BLaER1 (cell line): ENCODE measurements around the gene SERPINA4.

Source experiments
- H3K27ac ChIP-seq: shearing (Covaris generic); formaldehyde crosslinking; 2 replicates; pipeline ENCODE4 v1.8.1; 2022
- H3K27me3 ChIP-seq: shearing (Covaris generic); formaldehyde crosslinking; 2 replicates; pipeline ENCODE4 v1.8.1; 2022
- H3K36me3 ChIP-seq: shearing (Covaris generic); formaldehyde crosslinking; 2 replicates; pipeline ENCODE4 v1.8.1; 2022
- H3K4me1 ChIP-seq: shearing (Covaris generic); formaldehyde crosslinking; 2 replicates; pipeline ENCODE4 v1.8.1; 2022
- H3K4me2 ChIP-seq: shearing (Covaris generic); formaldehyde crosslinking; 2 replicates; pipeline ENCODE4 v1.8.1; 2022
- H3K4me3 ChIP-seq: shearing (Covaris generic); formaldehyde crosslinking; 2 replicates; pipeline ENCODE4 v1.8.1; 2022
- H3K9ac ChIP-seq: shearing (Covaris generic); formaldehyde crosslinking; 2 replicates; pipeline ENCODE4 v1.8.1; 2022
- H3K9me3 ChIP-seq: shearing (Covaris generic); formaldehyde crosslinking; 2 replicates; pipeline ENCODE4 v1.8.1; 2022
- H4K20me1 ChIP-seq: shearing (Covaris generic); formaldehyde crosslinking; 2 replicates; pipeline ENCODE4 v1.8.1; 2022
- Cebpa-rat ChIP-seq: shearing (Covaris generic); IDR thresholded peaks from 2 replicates; pipeline ENCODE4 v1.8.1; 2022

SERPINA4 gene

GRCh38 chr14:94560751-94561655, at the start of gene SERPINA4:
Gene SERPINA4, plus strand, starts transcription at chr14:94561442. Its CDS starts 2,041 bp downstream, at chr14:94563483.
- Histone ChIP-seq H3K4me3 (no peak within 1 kb of the TSS), H3K4me2 (no peak within 1 kb of the TSS), H3K27ac (no peak within 1 kb of the TSS), H3K27me3 (no peaks in the 10 kb centered on the region), H3K9me3 (peaks cover 18% of the 10 kb centered on the region), H3K36me3 (no peaks in the 10 kb centered on the region), H3K9ac (no peak within 1 kb of the TSS), H4K20me1 (no peaks in the 10 kb centered on the region), H3K4me1 (peaks cover 8% of the 10 kb centered on the region; the same call in 1 of the 2 replicates)
- TF ChIP-seq Cebpa-rat = no peak

- H3K9me3 ChIP-seq = no peaks in the 10 kb centered on the region
- H3K4me1 ChIP-seq = no peaks in the 10 kb centered on the region
- H3K27me3 ChIP-seq = no peaks in the 10 kb centered on the region
- H3K4me3 ChIP-seq = no peak overlapping the region
- TF ChIP-seq Cebpa-rat = no peak
- H4K20me1 ChIP-seq = no peaks in the 10 kb centered on the region
- H3K36me3 ChIP-seq = no peaks in the 10 kb centered on the region
- H3K4me2 ChIP-seq = no peak overlapping the region
- no peak overlapping the region for H3K27ac ChIP-seq
- no peak overlapping the region for H3K9ac ChIP-seq
Measured at GRCh38 chr14:94514351-94514750, 46.9 kb upstream of the SERPINA4 start.

- TF ChIP-seq Cebpa-rat = no peak
- Histone ChIP-seq H3K9ac (no peak overlapping the region), H3K4me2 (no peak overlapping the region), H3K36me3 (no peaks in the 10 kb centered on the region), H3K4me1 (no peaks in the 10 kb centered on the region), H4K20me1 (no peaks in the 10 kb centered on the region), H3K27ac (no peak overlapping the region), H3K27me3 (no peaks in the 10 kb centered on the region), H3K4me3 (no peak overlapping the region), H3K9me3 (no peaks in the 10 kb centered on the region)
Measured at GRCh38 chr14:94515426-94515825, 45.8 kb upstream of the SERPINA4 start.

- no peak for TF ChIP-seq Cebpa-rat
- H3K9me3 ChIP-seq = no peaks in the 10 kb centered on the region
- H3K4me1 ChIP-seq = no peaks in the 10 kb centered on the region
- H3K4me3 ChIP-seq = no peak overlapping the region
- H3K4me2 ChIP-seq = no peak overlapping the region
- H4K20me1 ChIP-seq = no peaks in the 10 kb centered on the region
- no peaks in the 10 kb centered on the region for H3K27me3 ChIP-seq
- no peak overlapping the region for H3K27ac ChIP-seq
- H3K9ac ChIP-seq = no peak overlapping the region
- H3K36me3 ChIP-seq = no peaks in the 10 kb centered on the region
Measured at GRCh38 chr14:94515856-94516255, 45.4 kb upstream of the SERPINA4 start.

- Histone ChIP-seq H3K9ac (no peak overlapping the region), H3K4me1 (no peaks in the 10 kb centered on the region), H4K20me1 (no peaks in the 10 kb centered on the region), H3K27ac (no peak overlapping the region), H3K36me3 (no peaks in the 10 kb centered on the region), H3K4me2 (no peak overlapping the region), H3K27me3 (no peaks in the 10 kb centered on the region), H3K9me3 (no peaks in the 10 kb centered on the region), H3K4me3 (no peak overlapping the region)
- TF ChIP-seq Cebpa-rat = no peak
Measured at GRCh38 chr14:94517248-94517640, 44.0 kb upstream of the SERPINA4 start.

GRCh38 chr14:94517641-94518257, 43.5 kb upstream of the SERPINA4 start:
- H3K9me3 ChIP-seq = no peaks in the 10 kb centered on the region
- no peak overlapping the region for H3K4me2 ChIP-seq
- no peaks in the 10 kb centered on the region for H4K20me1 ChIP-seq
- no peaks in the 10 kb centered on the region for H3K27me3 ChIP-seq
- no peak overlapping the region for H3K27ac ChIP-seq
- TF ChIP-seq Cebpa-rat = no peak
- H3K36me3 ChIP-seq = no peaks in the 10 kb centered on the region
- H3K9ac ChIP-seq = no peak overlapping the region
- H3K4me3 ChIP-seq = no peak overlapping the region
- H3K4me1 ChIP-seq = no peaks in the 10 kb centered on the region

- no peak overlapping the region for H3K27ac ChIP-seq
- TF ChIP-seq Cebpa-rat = no peak
- no peaks in the 10 kb centered on the region for H4K20me1 ChIP-seq
- no peak overlapping the region for H3K4me3 ChIP-seq
- no peaks in the 10 kb centered on the region for H3K36me3 ChIP-seq
- H3K9me3 ChIP-seq = 0 out of 2 replicates have a peak, but pooled peaks cover under 1% of the 10 kb centered on the region
- no peak overlapping the region for H3K4me2 ChIP-seq
- H3K4me1 ChIP-seq = no peaks in the 10 kb centered on the region
- H3K27me3 ChIP-seq = no peaks in the 10 kb centered on the region
- H3K9ac ChIP-seq = no peak overlapping the region
Measured at GRCh38 chr14:94521375-94522114, 39.7 kb upstream of the SERPINA4 start.

- Histone ChIP-seq H3K27me3 (no peaks in the 10 kb centered on the region), H3K27ac (no peak overlapping the region), H3K9me3 (peaks cover 7% of the 10 kb centered on the region; the same call in 1 of the 2 replicates), H4K20me1 (no peaks in the 10 kb centered on the region), H3K4me1 (no peaks in the 10 kb centered on the region), H3K36me3 (no peaks in the 10 kb centered on the region), H3K4me2 (no peak overlapping the region), H3K4me3 (no peak overlapping the region), H3K9ac (no peak overlapping the region)
- no peak for TF ChIP-seq Cebpa-rat
Measured at GRCh38 chr14:94522115-94522724, 39.0 kb upstream of the SERPINA4 start.

- Histone ChIP-seq H3K36me3 (no peaks in the 10 kb centered on the region), H3K27ac (no peak overlapping the region), H3K4me3 (no peak overlapping the region), H3K9me3 (peaks cover 7% of the 10 kb centered on the region; the same call in 1 of the 2 replicates), H4K20me1 (no peaks in the 10 kb centered on the region), H3K4me1 (no peaks in the 10 kb centered on the region), H3K9ac (no peak overlapping the region), H3K4me2 (no peak overlapping the region), H3K27me3 (no peaks in the 10 kb centered on the region)
- no peak for TF ChIP-seq Cebpa-rat
Measured at GRCh38 chr14:94523265-94523664, 38.0 kb upstream of the SERPINA4 start.
